ENCODE results near the gene DEPP1. TPM values are rescaled to one million over a fixed set of nuclear protein-coding genes. Genes with fewer than 3 reads are reported as not detected.
A peak's percentile ranks its signal among the peaks of the same experiment; 100 is the strongest.

DEPP1 gene
- total RNA-seq, 2 experiments from 2014 or later: 0.23 TPM; not detected in 1

DNA sequence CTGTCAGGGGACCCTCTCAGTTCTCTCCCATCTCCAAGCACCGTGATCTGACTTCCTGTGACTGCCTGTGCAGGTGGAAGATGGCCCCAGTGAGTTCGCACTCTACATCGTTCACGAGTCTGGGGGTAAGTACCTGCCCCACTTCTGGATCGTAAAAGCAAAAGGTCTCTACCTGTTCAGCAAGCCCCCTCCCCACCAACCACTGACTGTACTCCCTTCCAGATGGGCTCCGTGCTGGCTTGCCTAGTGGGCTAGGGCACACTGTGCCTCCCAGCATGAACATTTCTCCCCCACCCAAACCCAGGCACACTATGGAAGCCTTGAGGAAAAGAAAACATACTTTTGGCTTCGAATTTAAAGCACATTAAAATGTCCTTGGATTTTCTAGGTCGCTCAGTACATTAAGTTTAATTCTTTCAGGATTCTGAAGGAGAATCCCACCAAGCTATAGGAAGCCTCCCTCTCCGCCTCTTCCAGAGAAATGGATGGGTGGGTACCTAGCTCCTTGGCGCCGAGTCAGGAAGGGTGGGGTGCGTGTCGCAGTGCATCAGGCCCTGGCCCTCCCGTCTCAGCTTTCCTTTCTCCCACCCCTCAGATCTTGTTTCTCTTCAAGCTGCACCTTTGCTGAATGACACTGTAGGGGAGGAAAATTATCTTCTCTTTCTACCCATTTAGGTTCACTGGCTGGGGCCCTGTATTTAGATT, 11.1 kb upstream of the DEPP1 start:
- Mint-ChIP-seq H3K4me1 (peaks cover 6% of the 10 kb centered on the region), H3K27ac (no peak overlapping the region), H3K27me3 (peaks cover 3% of the 10 kb centered on the region), H3K4me3 (no peak overlapping the region), H3K9me3 (no peaks in the 10 kb centered on the region), H3K36me3 (no peaks in the 10 kb centered on the region)
- DNase-seq: no peak
- POLR2A ChIA-PET: no interaction called here
- ATAC-seq (ENCODE audit: low read depth): no peak

DNA sequence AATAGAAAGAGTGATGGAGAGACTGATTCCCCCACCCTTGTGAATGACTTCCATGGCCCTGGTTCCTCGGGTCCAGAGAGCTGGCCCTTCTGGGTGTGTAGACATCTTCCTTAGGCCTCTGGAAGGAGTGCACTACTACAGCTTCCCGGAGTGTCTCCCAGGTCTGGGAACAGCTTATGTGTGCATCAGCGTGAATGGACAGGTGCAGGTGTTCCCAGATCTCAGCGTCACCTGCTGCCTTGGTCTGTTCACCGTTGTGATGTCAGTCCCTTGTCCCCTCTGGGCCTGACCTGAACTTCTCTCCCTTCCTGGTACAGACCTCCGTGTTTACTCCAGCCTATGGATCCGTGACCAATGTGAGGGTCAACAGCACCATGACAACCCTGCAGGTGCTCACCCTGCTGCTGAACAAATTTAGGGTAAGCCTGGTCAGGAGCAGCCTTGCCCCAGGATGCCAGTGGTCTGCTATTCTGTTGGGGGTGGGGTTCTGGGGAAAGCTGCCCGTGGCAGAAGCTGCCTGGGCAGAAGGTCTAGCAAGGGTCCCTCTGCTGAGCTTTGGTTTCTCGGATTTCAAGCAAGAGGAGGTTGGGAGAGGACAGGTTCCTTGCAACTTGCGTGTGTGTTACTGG, 10.5 kb upstream of the DEPP1 start:
- Mint-ChIP-seq H3K4me1 (peaks cover 4% of the 10 kb centered on the region), H3K4me3 (no peak overlapping the region), H3K36me3 (no peaks in the 10 kb centered on the region), H3K9me3 (no peaks in the 10 kb centered on the region), H3K27ac (no peak overlapping the region), H3K27me3 (peaks cover 3% of the 10 kb centered on the region)
- ATAC-seq (ENCODE audit: low read depth) (no peak), DNase-seq (no peak)
- POLR2A ChIA-PET: no interaction called here

DNA sequence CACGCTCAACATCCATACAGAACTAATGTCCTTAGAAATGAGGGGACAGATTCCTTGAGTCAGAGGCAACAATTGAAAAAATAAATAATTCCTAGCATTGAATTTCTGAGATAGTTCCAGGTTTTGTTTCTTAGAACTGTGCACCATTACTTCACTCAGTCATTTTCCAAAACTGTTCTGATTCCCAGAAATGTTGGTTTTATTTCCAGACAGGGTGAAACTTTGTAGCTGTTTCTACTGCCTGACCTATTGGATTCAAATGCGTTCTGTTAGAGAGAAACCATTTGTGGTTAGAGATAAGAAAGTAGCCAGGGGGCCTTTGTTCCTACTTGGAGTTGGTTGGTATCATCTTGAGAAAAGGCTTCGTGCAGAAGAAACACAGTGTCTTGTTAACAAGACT, 8.1 kb upstream of the DEPP1 start:
- ATAC-seq (ENCODE audit: low read depth): no peak
- peaks cover 3% of the 10 kb centered on the region for H3K27me3 Mint-ChIP-seq
- no peak for DNase-seq
- H3K4me3 Mint-ChIP-seq: no peak overlapping the region
- no peaks in the 10 kb centered on the region for H3K9me3 Mint-ChIP-seq
- POLR2A ChIA-PET: no interaction called here
- no peak overlapping the region for H3K27ac Mint-ChIP-seq
- H3K36me3 Mint-ChIP-seq: no peaks in the 10 kb centered on the region
- peaks cover 4% of the 10 kb centered on the region for H3K4me1 Mint-ChIP-seq

DNA sequence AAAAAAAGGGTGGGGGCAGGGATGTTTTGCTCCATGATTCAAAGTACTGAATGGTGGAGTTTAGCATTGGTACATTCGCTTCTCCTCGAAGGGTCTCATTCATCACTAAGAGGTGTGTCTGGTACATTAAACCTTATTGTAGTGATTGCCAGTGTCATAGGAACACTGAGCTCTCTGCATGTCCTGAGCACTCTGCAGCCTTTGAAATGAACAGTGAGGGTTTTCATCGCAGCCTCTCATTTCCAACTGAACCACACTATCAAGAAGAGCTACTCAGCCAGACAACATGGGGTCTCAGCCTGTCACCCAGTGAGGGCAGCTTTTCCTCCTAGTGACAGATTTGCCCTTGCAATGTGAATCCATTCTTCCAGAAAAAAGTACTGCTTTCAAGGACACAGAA, 7.6 kb upstream of the DEPP1 start:
- H3K9me3 Mint-ChIP-seq: no peaks in the 10 kb centered on the region
- POLR2A ChIA-PET: no interaction called here
- no peak overlapping the region for H3K27ac Mint-ChIP-seq
- DNase-seq (no peak), ATAC-seq (ENCODE audit: low read depth) (no peak)
- no peaks in the 10 kb centered on the region for H3K36me3 Mint-ChIP-seq
- H3K4me3 Mint-ChIP-seq: no peak overlapping the region
- H3K4me1 Mint-ChIP-seq: peaks cover 5% of the 10 kb centered on the region
- H3K27me3 Mint-ChIP-seq: peaks cover 3% of the 10 kb centered on the region

DNA sequence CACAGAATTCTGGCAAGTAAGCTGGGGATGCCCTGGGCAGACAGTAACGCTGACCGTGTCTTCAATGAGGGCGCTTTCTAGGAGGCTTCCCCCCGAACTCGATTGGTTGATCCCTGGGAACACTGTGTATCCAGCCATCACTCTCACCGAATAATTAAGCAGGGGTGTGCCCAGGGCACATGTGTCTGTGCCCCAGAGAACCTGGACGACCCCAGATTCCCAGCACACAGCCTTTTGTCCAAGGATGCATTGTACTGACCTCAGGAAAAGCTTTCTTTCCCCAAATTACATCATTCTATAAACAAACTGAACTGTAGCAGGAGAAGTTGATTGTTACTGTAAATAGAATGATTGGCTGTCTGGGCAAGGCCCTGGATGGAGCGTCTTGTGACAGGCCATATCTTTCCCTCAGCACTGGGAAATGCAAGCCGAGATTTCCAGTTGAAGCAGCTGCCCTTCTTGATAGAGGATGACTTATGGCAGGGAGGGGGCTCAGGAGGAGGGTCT, 6.6 kb upstream of the DEPP1 start:
- Mint-ChIP-seq H3K9me3 (no peaks in the 10 kb centered on the region), H3K27me3 (peaks cover 3% of the 10 kb centered on the region), H3K4me1 (peaks cover 8% of the 10 kb centered on the region), H3K4me3 (no peak overlapping the region), H3K27ac (no peak overlapping the region), H3K36me3 (no peaks in the 10 kb centered on the region)
- no peak for ATAC-seq (ENCODE audit: low read depth)
- DNase-seq: no peak
- POLR2A ChIA-PET: no interaction called here

DNA sequence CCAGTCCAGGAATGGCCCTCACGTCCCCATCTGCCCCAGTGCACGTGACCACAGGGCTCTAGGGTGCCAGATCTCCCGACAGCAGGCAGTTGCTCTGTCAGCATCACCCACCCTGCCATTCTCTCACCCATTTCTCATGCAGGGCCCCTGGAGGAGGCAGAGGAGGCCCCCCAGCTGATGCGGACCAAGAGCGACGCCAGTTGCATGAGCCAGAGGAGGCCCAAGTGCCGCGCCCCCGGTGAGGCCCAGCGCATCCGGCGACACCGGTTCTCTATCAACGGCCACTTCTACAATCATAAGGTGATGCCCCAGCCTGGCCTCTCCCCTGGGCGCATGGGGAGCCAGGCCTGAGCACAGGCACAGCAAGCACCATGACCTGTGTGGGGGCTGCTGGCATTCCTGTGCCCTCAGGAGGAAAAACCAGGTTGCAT, 6.1 kb upstream of the DEPP1 start:
- no peak for DNase-seq
- H3K4me1 Mint-ChIP-seq: peaks cover 8% of the 10 kb centered on the region
- H3K36me3 Mint-ChIP-seq: no peaks in the 10 kb centered on the region
- H3K27ac Mint-ChIP-seq: no peak overlapping the region
- ATAC-seq (ENCODE audit: low read depth): no peak
- POLR2A ChIA-PET: no interaction called here
- H3K9me3 Mint-ChIP-seq: no peaks in the 10 kb centered on the region
- H3K4me3 Mint-ChIP-seq: no peak overlapping the region
- peaks cover 3% of the 10 kb centered on the region for H3K27me3 Mint-ChIP-seq

DNA sequence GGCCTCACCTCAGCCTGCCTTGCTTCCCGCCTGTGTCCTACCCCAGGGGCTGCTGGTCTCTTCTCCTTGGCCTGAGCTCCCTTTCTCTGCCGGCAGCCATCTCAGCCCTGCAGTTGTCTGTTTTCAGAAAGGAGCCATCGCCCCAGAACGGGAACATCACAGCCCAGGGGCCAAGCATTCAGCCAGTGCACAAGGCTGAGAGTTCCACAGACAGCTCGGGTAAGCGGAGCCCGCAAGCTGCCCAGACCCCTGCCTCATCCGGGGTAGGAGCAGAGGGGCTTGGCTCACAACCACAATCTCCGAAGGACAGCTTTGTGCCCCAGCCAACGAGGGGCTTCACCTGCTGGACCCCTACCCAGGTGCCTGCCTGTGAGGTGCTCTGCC, 5.3 kb upstream of the DEPP1 start:
- no peak overlapping the region for H3K27ac Mint-ChIP-seq
- peaks cover 8% of the 10 kb centered on the region for H3K4me1 Mint-ChIP-seq
- no peak for DNase-seq

DNA sequence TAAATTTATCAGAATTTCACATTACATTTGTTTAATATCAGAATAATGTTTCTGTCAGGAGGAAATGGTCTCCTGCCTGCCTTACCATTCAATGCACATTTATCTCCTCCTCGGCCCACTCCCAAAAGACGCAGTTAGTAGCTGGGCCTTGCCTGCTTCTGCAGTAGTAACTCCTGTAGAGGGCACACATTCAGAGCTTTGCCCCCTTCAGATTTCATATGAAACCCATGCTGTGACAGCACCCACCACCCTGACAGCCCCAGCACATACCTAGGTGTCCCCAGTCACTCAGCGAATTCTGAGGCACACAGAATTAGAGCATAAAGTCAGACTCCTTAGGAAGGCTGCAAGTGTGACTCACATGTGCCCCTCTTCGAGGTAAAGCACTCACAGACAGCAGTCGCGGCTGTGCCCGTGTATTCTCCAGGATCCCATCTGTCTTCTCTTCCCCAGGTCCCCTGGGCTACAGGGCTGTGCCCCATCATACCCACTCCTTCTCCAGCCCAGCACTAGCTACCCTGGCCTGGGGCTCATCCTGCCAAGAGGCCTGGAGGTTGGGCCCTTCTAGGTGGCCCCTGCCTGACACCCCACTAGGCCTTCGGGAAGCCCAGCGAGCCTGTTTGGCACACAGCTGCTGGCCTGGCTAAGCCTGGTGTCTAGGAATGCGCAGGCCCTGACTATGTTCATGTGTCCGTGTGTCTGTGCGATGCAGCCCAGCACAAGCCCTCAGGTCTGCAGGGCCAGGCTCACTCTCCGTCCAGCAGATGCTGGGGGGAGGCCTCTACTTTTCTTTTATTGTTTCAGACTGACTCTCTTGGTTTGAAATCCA, 4.7 kb upstream of the DEPP1 start:
- Mint-ChIP-seq H3K27ac (no peak overlapping the region), H3K4me1 (peaks cover 8% of the 10 kb centered on the region), H3K4me3 (no peak overlapping the region), H3K27me3 (peaks cover 1% of the 10 kb centered on the region), H3K36me3 (no peaks in the 10 kb centered on the region), H3K9me3 (no peaks in the 10 kb centered on the region)
- POLR2A ChIA-PET: no interaction called here
- ATAC-seq (ENCODE audit: low read depth): no peak
- no peak for DNase-seq

More for the DNA sequence above, 5.3 kb upstream of the DEPP1 start:
- no peaks in the 10 kb centered on the region for H3K9me3 Mint-ChIP-seq
- ATAC-seq (ENCODE audit: low read depth): no peak
- H3K36me3 Mint-ChIP-seq: no peaks in the 10 kb centered on the region
- H3K4me3 Mint-ChIP-seq: no peak overlapping the region
- POLR2A ChIA-PET: no interaction called here
- H3K27me3 Mint-ChIP-seq: peaks cover 1% of the 10 kb centered on the region

DNA sequence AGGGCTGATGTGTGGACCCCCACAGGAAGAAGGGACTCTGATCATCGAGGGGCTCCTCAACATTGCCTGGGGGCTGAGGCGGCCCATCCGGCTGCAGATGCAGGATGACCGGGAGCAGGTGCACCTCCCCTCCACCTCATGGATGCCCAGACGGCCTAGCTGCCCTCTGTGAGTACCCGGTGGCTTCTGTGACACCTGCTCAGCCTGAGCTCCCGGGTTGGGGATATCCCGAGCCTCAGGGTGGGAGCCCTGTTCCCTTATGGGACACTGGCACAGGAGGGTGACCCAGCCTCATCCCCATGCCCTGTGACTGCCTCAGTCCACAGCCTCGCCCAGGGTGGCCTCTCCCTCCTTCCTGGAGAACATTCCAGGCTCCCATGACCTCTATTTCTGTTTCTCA, 3.9 kb upstream of the DEPP1 start:
- H3K36me3 Mint-ChIP-seq: no peaks in the 10 kb centered on the region
- H3K27me3 Mint-ChIP-seq: peaks cover 1% of the 10 kb centered on the region
- no peak for ATAC-seq (ENCODE audit: low read depth)
- H3K9me3 Mint-ChIP-seq: no peaks in the 10 kb centered on the region
- no peak overlapping the region for H3K27ac Mint-ChIP-seq
- peaks cover 8% of the 10 kb centered on the region for H3K4me1 Mint-ChIP-seq
- POLR2A ChIA-PET: no interaction called here
- DNase-seq: no peak
- H3K4me3 Mint-ChIP-seq: no peak overlapping the region

DNA sequence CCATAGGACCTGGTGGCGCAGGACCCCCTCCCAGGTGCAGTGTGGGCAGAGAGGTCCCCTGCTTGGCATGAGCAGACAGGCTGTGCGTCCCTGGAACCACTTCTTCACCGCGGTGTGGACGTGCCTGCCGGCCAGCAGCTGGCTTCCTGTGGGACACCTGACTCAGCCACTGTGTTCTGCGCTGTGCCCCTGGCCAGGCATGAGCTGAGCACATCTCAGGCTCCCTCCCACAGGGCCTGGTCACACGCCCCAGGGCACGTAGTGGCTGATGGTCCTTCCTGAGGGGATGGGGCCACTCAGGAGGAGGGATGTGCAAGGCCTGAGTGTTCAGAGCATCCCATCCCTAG, 3.5 kb upstream of the DEPP1 start:
- Mint-ChIP-seq H3K36me3 (no peaks in the 10 kb centered on the region), H3K4me3 (no peak overlapping the region), H3K27ac (no peak overlapping the region), H3K9me3 (no peaks in the 10 kb centered on the region), H3K27me3 (peaks cover 1% of the 10 kb centered on the region), H3K4me1 (peaks cover 8% of the 10 kb centered on the region)
- ATAC-seq (ENCODE audit: low read depth) (no peak), DNase-seq (no peak)
- POLR2A ChIA-PET: no interaction called here

DNA sequence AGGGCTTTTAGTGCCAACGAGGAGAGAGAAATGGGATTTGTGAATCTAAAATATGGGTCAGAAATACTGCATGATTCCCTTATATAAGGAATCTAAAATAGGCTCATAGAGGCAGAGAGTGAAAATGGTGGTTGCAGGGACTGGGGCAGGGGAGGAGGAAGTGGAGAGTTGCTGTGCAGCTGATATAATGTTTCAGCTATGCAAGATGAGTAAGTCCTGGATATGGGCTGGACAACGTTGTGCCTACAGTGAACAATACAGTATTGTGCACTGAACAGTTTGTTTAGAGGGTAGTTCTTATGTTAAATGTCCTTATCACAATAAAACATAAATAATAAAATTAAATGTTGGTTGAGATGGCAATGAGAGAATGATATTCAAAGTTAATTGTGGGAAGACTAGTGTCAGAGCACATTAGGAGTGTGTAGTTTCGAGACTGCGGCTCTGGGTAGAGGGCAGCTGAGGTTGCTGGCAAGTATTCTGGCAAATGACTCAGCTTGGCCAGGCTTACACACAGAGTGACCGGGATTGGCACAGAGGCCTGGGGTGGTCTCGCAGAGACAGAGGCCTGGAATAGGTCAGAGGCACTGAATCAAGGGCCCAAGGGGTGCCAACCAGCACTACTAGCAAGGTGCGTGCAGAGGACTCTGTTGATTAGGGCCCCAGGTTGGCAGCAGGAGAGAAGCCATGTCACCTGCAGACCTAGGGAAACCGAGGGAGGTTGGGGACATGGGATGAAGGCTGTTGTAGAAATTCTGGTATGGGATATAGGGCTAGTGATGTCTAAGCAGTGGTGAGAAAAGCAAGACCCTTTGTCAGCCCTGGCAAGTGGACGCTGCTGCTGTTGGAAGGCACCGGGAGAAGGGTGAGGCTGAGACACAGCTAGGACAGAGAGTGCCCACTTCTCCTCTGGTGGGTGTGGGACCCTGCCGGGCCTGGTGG, 2.8 kb upstream of the DEPP1 start:
- H3K27me3 Mint-ChIP-seq: peaks cover 1% of the 10 kb centered on the region
- peak overlapping the region; percentile 25 for H3K27ac Mint-ChIP-seq
- H3K4me3 Mint-ChIP-seq: no peak overlapping the region
- no peak for DNase-seq
- peaks cover 5% of the 10 kb centered on the region for H3K4me1 Mint-ChIP-seq
- no peaks in the 10 kb centered on the region for H3K36me3 Mint-ChIP-seq
- no peaks in the 10 kb centered on the region for H3K9me3 Mint-ChIP-seq
- no peak for ATAC-seq (ENCODE audit: low read depth)
- POLR2A ChIA-PET: interaction anchor here (1.0 kb wide), 1 partner anchor 19 kb away, joined by 3 read pairs; no protein-coding TSS in a partner anchor

DNA sequence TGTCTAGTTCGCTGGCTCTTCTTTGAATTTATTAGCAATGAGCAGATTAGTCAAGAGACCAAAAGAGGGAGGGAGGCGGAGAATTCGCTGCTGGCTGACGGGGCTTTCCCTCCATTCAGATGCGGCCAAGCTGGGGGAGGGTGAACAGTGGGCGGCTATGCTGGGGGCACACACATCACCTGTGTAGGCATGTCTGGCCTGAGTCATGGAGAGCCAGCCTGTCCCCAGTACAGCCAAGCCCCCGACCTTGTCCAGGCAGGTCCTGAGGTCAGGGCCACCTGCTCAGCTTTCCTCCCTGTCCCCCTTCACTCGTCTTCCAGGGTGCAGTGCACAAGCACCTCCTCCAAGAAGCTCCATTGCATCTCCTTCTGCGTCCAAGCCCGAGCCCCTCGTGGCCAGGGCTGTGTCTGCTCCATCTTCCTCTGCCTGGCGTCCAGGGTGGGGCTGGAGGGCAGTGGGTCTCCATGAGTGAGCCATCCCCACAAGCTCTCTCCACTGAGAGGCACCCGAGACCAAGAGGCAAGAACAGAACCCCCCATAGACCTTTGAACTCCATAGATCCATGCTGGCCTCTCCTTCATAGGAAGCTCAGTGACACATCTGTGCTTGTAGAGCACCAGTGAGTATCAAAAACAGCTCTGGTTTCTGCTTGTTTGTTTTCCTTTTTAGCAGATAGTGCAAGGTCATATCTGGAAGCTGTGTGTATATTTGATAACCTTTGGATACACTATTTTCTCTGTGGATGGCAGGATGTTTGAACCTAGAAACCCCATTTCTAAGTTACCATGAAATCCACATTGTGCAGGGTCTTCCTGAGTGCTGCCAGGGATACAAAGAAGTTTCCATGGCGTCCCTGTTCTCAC, 1.9 kb upstream of the DEPP1 start:
- peaks cover 4% of the 10 kb centered on the region for H3K4me1 Mint-ChIP-seq
- no peaks in the 10 kb centered on the region for H3K36me3 Mint-ChIP-seq
- POLR2A ChIA-PET: interaction anchor here (1.0 kb wide), 1 partner anchor 20 kb away, joined by 3 read pairs; no protein-coding TSS in a partner anchor
- DNase-seq (no peak), ATAC-seq (ENCODE audit: low read depth) (no peak)
- H3K27ac Mint-ChIP-seq: no peak overlapping the region
- H3K4me3 Mint-ChIP-seq: no peak overlapping the region
- H3K9me3 Mint-ChIP-seq: no peaks in the 10 kb centered on the region
- peaks cover 1% of the 10 kb centered on the region for H3K27me3 Mint-ChIP-seq

All from activated naive CD8-positive, alpha-beta T cell treated with anti-CD3 and anti-CD28 coated beads, Interleukin-2, amount 10 ng/mL, durations not matched to agents 7 days and 5 days (primary cell).